HepG2 (cell line): ENCODE data around the gene CHD9NB. TPM values are rescaled to one million over a fixed set of nuclear protein-coding genes. Genes with fewer than 3 reads are reported as not detected.

ENCODE experiments used
- ASH2L ChIP-seq: fragments of 300-600, 200-600 bp; sonication (generic); IDR thresholded peaks from 2 replicates; pipeline ENCODE4 v1.7.0; 2017; ENCODE audit warnings: low read depth, mild to moderate bottlenecking, moderate library complexity, mixed read lengths, low read length; ENCODE audit not compliant: insufficient read length
- CHD2 ChIP-seq: IDR thresholded peaks from 2 replicates; pipeline ENCODE4 v1.6.1; 2011; ENCODE audit warnings: low read depth, low read length, improper control_type of control experiment
- CREB1 ChIP-seq, 2 experiments: fragments of 450-650 bp in 1 of 2; IDR thresholded peaks; 2 replicates each; pipeline ENCODE4 v1.6.1; 2016 to 2017; ENCODE audit warnings: control low read depth in 1 of 2, mild to moderate bottlenecking in 1 of 2, missing compliant biosample characterization in 1 of 2, missing genetic modification characterization in 1 of 2
- DNMT3B ChIP-seq: conservative IDR thresholded peaks from 2 replicates; pipeline ENCODE4 v1.6.1; 2016; ENCODE audit warnings: missing biosample characterization, control low read depth
- EZH2 ChIP-seq: conservative IDR thresholded peaks from 2 replicates; pipeline ENCODE4 v1.6.1; 2012; ENCODE audit warnings: mild to moderate bottlenecking, low read depth, low read length, moderate library complexity
- FOXP4 ChIP-seq: sonication (generic); formaldehyde crosslinking; IDR thresholded peaks from 2 replicates; pipeline ENCODE4 v1.4.0; 2020; ENCODE audit warnings: missing genetic modification reagents
- GTF2F1 ChIP-seq: fragments of 150-350 bp; IDR thresholded peaks from 2 replicates; pipeline ENCODE4 v1.6.1; 2014; ENCODE audit warnings: low read length
- HIVEP1 ChIP-seq: sonication (generic); formaldehyde crosslinking; IDR thresholded peaks from 2 replicates; pipeline ENCODE4 v1.4.0; 2020; ENCODE audit warnings: mild to moderate bottlenecking, missing genetic modification reagents
- IKZF4 ChIP-seq: sonication (generic); formaldehyde crosslinking; IDR thresholded peaks from 2 replicates; pipeline ENCODE4 v1.5.1; 2020; ENCODE audit warnings: borderline replicate concordance, mild to moderate bottlenecking, low read depth, missing genetic modification reagents; ENCODE audit errors: not compliant biosample characterization
- IRX3 ChIP-seq: sonication (generic); formaldehyde crosslinking; IDR thresholded peaks from 2 replicates; pipeline ENCODE4 v1.8.1; 2023; ENCODE audit warnings: mild to moderate bottlenecking, low read depth, missing genetic modification reagents, borderline replicate concordance
- KMT2B ChIP-seq: IDR thresholded peaks from 2 replicates; pipeline ENCODE4 v1.6.1; 2016; ENCODE audit warnings: missing genetic modification reagents, missing compliant biosample characterization
- MLLT10 ChIP-seq: sonication (generic); formaldehyde crosslinking; IDR thresholded peaks from 2 replicates; pipeline ENCODE4 v1.4.0; 2020; ENCODE audit warnings: missing genetic modification reagents
- MXD1 ChIP-seq: sonication (generic); formaldehyde crosslinking; IDR thresholded peaks from 2 replicates; pipeline ENCODE4 v1.4.0; 2020; ENCODE audit warnings: mild to moderate bottlenecking, missing genetic modification reagents
- SIN3B ChIP-seq: fragments of 150-350 bp; IDR thresholded peaks from 2 replicates; pipeline ENCODE4 v1.6.1; 2014; ENCODE audit warnings: low read length
- SKI ChIP-seq: fragments of 450-650 bp; IDR thresholded peaks from one replicate; pipeline ENCODE4 v1.6.1; 2018; ENCODE audit warnings: mild to moderate bottlenecking; ENCODE audit not compliant: partially characterized antibody
- SOX13 ChIP-seq, 3 experiments: fragments of 450-650 bp in 1 of 3; sonication (generic) in 1 of 3; formaldehyde crosslinking in 1 of 3; IDR thresholded peaks in 2 of 3; conservative IDR thresholded peaks in 1 of 3; 2 replicates each; pipeline versions ENCODE4 v1.5.0 to v1.6.1; 2016 to 2020; ENCODE audit warnings: antibody characterized with exemption in 1 of 3, mild to moderate bottlenecking in 1 of 3, missing compliant biosample characterization in 1 of 3, missing genetic modification reagents in 1 of 3, moderate library complexity in 1 of 3
- TAF1 ChIP-seq: sonication (generic); formaldehyde crosslinking; IDR thresholded peaks from 2 replicates; pipeline ENCODE4 v1.4.0; 2020; ENCODE audit warnings: missing genetic modification reagents
- XBP1 ChIP-seq: sonication (generic); formaldehyde crosslinking; IDR thresholded peaks from 2 replicates; pipeline ENCODE4 v1.5.0; 2020; ENCODE audit warnings: missing genetic modification reagents
- ZFYVE20 ChIP-seq: sonication (generic); formaldehyde crosslinking; IDR thresholded peaks from 2 replicates; pipeline ENCODE4 v1.8.0; 2023; ENCODE audit warnings: low read depth, mild to moderate bottlenecking, moderate library complexity, missing genetic modification reagents, borderline replicate concordance
- ZKSCAN1 ChIP-seq: fragments of 150-350 bp; IDR thresholded peaks from 2 replicates; pipeline ENCODE4 v1.6.1; 2014; ENCODE audit warnings: low read length
- ZNF138 ChIP-seq: sonication (generic); formaldehyde crosslinking; IDR thresholded peaks from 2 replicates; pipeline ENCODE4 v1.5.0; 2020; ENCODE audit warnings: mild to moderate bottlenecking, low read depth, missing genetic modification reagents
- ZNF264 ChIP-seq: sonication (generic); formaldehyde crosslinking; IDR thresholded peaks from 2 replicates; pipeline ENCODE4 v1.4.0; 2020; ENCODE audit warnings: missing genetic modification reagents
- ZNF30 ChIP-seq: sonication (generic); formaldehyde crosslinking; IDR thresholded peaks from 2 replicates; pipeline ENCODE4 v1.5.0; 2020; ENCODE audit warnings: mild to moderate bottlenecking, missing genetic modification reagents
- ZNF350 ChIP-seq: sonication (generic); formaldehyde crosslinking; IDR thresholded peaks from 2 replicates; pipeline ENCODE4 v1.4.0; 2020; ENCODE audit warnings: mild to moderate bottlenecking, low read depth, missing genetic modification reagents, borderline replicate concordance
- ZNF530 ChIP-seq: sonication (generic); formaldehyde crosslinking; IDR thresholded peaks from 2 replicates; pipeline ENCODE4 v1.5.0; 2020; ENCODE audit warnings: low read depth, mild to moderate bottlenecking, missing genetic modification reagents
- polyA plus RNA-seq, 8 experiments: library from polyadenylated mRNA; depleted of rRNA in 3 of 8; stranded (reverse) in 7 of 8; unstranded in 1 of 8; fragments of >200 nt; fragmentation: Illumina TruSeq in 4 of 8; extraction: Trizol in 4 of 8; gene quantifications; 2 replicates each; pipeline versions ENCODE4 v1.2.1 to v1.2.3, GENCODE V29; 2011 to 2016; ENCODE audit warnings: low read depth in 4 of 8, missing spikeins in 1 of 8, mixed read lengths in 1 of 8; ENCODE audit not compliant: insufficient read depth in 1 of 8
- total RNA-seq, 5 experiments: library from RNA; depleted of rRNA; stranded (reverse); fragments of >200 nt; fragmentation: Illumina TruSeq; extraction: Trizol; gene quantifications; 2 replicates each; pipeline ENCODE4 v1.2.3, GENCODE V29; 2016; ENCODE audit warnings: low read depth in 1 of 5
- TF ChIP-seq, protein P1 (sequence below): sonication (generic); formaldehyde crosslinking; IDR thresholded peaks from 2 replicates; pipeline ENCODE4 v1.9.0; 2021; ENCODE audit warnings: missing genetic modification reagents, mild to moderate bottlenecking, borderline replicate concordance

CHD9NB gene
- total and polyA plus RNA-seq, 2 of the 13 experiments (the other 11 are each of a cell fraction or from before 2014, with no cell fraction given) = 0.17 to 0.18 TPM

DNA sequence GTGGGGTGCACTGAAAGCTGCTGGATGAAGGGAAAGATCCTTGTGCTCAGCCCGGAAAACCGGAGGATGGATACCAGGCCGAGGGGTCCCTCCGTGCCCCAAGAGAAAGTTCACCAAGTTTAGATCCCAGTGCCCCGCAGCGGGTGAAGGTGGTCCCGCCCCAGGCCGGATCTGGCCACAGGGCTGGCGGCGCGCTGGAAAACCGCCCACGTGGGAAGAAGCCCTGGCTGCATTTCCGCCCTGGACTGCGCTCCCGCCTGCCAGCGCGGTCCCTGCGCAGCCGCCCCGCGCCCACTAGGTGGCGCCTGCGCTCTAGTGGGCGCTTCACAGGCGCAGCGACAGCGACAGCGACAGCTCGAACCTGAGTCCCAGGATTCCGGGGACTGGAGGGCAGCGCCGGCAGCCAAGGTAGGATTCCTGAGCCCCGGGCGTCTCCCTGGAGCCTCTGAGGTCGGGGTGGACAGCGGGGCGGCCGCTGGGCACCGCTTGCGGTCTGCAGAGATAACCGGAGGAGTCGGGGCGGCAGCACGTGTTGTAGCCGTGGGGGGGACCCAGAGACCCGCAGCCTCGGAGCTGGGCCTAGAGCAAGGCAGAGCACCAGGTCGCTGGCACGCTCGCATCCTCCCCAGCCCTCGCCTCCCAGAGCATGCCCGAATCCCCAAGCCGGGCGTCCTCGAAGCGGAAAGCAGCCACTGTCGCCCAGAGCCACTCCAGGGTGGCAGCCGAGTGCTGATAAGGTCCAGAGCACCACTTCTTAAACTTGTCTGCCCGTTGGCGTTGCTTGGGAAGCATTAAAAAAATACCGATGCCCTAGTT lies 2.2 kb upstream of the CHD9NB start, which contains the start of gene CHD9 (continued):
- TF ChIP-seq FOXP4 (CRISPR knock-in tag) (peak; percentile 77), MLLT10 (CRISPR knock-in tag) (no peak), XBP1 (CRISPR knock-in tag) (peak; percentile 21; the same call in 1 of the 2 replicates), IRX3 (no peak), DNMT3B (no peak; the same call in 1 of the 2 replicates), EZH2 (no peak), SKI (peak; percentile 93), TAF1 (CRISPR knock-in tag) (peak; percentile 71), ZKSCAN1 (peak; percentile 73), SOX13 (IDR thresholded peaks at IDR 0.05) (no peak), SOX13 (CRISPR knock-in tag; conservative IDR thresholded peaks at IDR 0.05 in 1 of 2, IDR thresholded peaks at IDR 0.05 in 1 of 2) (peak in 1 of 2 experiments; percentile 78; a peak in 1 of 4 replicates), ZNF30 (CRISPR knock-in tag) (peak; percentile 77; the same call in 1 of the 2 replicates), CREB1 (IDR thresholded peaks at IDR 0.05) (0 out of 2 replicates have a peak, but pooled peaks have one; percentile 7), CREB1 (CRISPR knock-in tag; IDR thresholded peaks at IDR 0.05) (no peak), ASH2L (peak; percentile 68), IKZF4 (CRISPR knock-in tag) (peak; percentile 78), KMT2B (CRISPR knock-in tag) (peak; percentile 91), GTF2F1 (no peak), MXD1 (CRISPR knock-in tag) (peak; percentile 99), CHD2 (no peak), ZNF350 (peak; percentile 94; the same call in 1 of the 2 replicates), ZNF138 (CRISPR knock-in tag) (peak; percentile 92), HIVEP1 (CRISPR knock-in tag) (peak; percentile 75; the same call in 1 of the 2 replicates), ZFYVE20 (CRISPR knock-in tag) (peak; percentile 89; the same call in 1 of the 2 replicates), ZNF264 (CRISPR knock-in tag) (peak; percentile 37; the same call in 1 of the 2 replicates), SIN3B (no peak), ZNF530 (CRISPR knock-in tag) (no peak)
- TF ChIP-seq, protein P1, sequence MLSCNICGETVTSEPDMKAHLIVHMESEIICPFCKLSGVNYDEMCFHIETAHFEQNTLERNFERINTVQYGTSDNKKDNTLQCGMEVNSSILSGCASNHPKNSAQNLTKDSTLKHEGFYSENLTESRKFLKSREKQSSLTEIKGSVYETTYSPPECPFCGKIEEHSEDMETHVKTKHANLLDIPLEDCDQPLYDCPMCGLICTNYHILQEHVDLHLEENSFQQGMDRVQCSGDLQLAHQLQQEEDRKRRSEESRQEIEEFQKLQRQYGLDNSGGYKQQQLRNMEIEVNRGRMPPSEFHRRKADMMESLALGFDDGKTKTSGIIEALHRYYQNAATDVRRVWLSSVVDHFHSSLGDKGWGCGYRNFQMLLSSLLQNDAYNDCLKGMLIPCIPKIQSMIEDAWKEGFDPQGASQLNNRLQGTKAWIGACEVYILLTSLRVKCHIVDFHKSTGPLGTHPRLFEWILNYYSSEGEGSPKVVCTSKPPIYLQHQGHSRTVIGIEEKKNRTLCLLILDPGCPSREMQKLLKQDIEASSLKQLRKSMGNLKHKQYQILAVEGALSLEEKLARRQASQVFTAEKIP (CRISPR knock-in tag) = no peak
